Pancreas (tissue), 10 donors: ENCODE data around the gene SDK1. TPM values are rescaled to one million over a fixed set of nuclear protein-coding genes. Genes with fewer than 3 reads are reported as not detected.
A peak's percentile ranks its signal among the peaks of the same experiment; 100 is the strongest.

Experiments used
- ATAC-seq, 4 donors: fragments of 200-7000 bp; cut with Tn5 transposase; one replicate each; pipeline versions ENCODE4 v1.8.0 to v1.9.1; 2020; ENCODE audit warnings: mild to moderate bottlenecking in 4 of 4, moderate library complexity in 4 of 4
- DNase-seq, 6 donors: peaks; one replicate each; pipeline ENCODE4 v3.0.0-alpha.2; 2020
- FAIRE-seq: peaks from 2 replicates; lab custom pipeline; 2012; peaks lifted over from hg19 to GRCh38; lab: Jason Lieb, UNC
- H3K27ac ChIP-seq, 4 donors: fragments of 200-600 bp; sonication (generic); 1 replicate in 3 of 4; 2 replicates in 1 of 4; pipeline versions ENCODE4 v1.5.0 to v1.8.0; 2020
- H3K27me3 ChIP-seq, 4 donors: fragments of 200-600 bp; one replicate each; pipeline ENCODE4 v1.8.0; 2021
- H3K36me3 ChIP-seq, 3 donors: fragments of 200-600 bp; sonication (generic) in 1 of 3; one replicate each; pipeline versions ENCODE4 v1.5.0 to v1.8.0; 2020 to 2021
- H3K4me1 ChIP-seq, 3 donors: fragments of 200-600 bp; one replicate each; pipeline ENCODE4 v1.8.0; 2021
- H3K4me3 ChIP-seq, 4 donors: fragments of 200-600 bp; sonication (generic) in 2 of 4; one replicate each; pipeline versions ENCODE4 v1.5.0 to v1.8.0; 2020 to 2021
- H3K9me3 ChIP-seq, 4 donors: fragments of 200-600 bp; one replicate each; pipeline ENCODE4 v1.8.0; 2021
- CTCF ChIP-seq, 4 donors: fragments of 200-600 bp; sonication (generic) in 3 of 4; IDR thresholded peaks; one replicate each; pipeline versions ENCODE4 v1.5.0 to v1.8.0; 2021; ENCODE audit warnings: antibody characterized with exemption in 4 of 4
- WGBS, 2 donors: extraction: QIAGEN DNeasy Blood & Tissue Kit; methylation state at CpG; one replicate each; pipeline ENCODE4 v1.1.7; 2013; 5-methylcytosine and 5-hydroxymethylcytosine counted together
- intact Hi-C, 3 donors: fragments of 100-400 bp; cut with DNase I; formaldehyde crosslinking; loops; one replicate each; pipeline versions ENCODE4 v1.11.1 to v1.14.2; 2022
- polyA plus RNA-seq, 2 donors: library from polyadenylated mRNA; stranded (reverse); fragments of 200-250 nt; gene quantifications; one replicate each; pipeline ENCODE4 v1.2.3, GENCODE V29; 2013
- total RNA-seq, 6 donors: library from RNA; stranded (reverse); fragmentation: NEBNext Ultra II Directional in 4 of 6; extraction: Animal tissue kit (Norgen Biotek cat#: 25700) in 4 of 6; gene quantifications; one replicate each; pipeline versions ENCODE4 v1.2.1 to v1.2.4, GENCODE V29; 2021 to 2023
- donor health status: healthy with polysubstance abuse.
- donor health status: DM: no; HTN: no; CAD: no; lungs with moderate emphysema.
- donor health status: DM: no; HTN: no; CAD: no.
- donor health status: control.
- donor health status: control.
- donor health status: Bipolar disorder and iron deficiency.
- donor health status: DM: yes; HTN: yes; CAD: no.
- donor health status: DM: no; HTN: no; CAD: no.
- donor health status: DM: no; HTN: no; CAD: no.
- donor health status: DM: yes; HTN: yes; CAD: no.

SDK1 gene
- total and polyA plus RNA-seq, 8 donors, result 10.8 to 30.8 (median 19.8) TPM

GRCh38 chr7:3540456-3541220 is 239.6 kb downstream of the SDK1 start:
- no peaks in the 10 kb centered on the region for H3K9me3 ChIP-seq
- no peaks in the 10 kb centered on the region for H3K4me1 ChIP-seq
- 83 to 88% methylated on average over 5 of the region's 5 CpGs for WGBS, 2 donors
- H3K36me3 ChIP-seq, result no peaks in the 10 kb centered on the region
- FAIRE-seq (no peak), ATAC-seq (no peak), DNase-seq (no peak)
- H3K4me3 ChIP-seq, result no peak overlapping the region
- no peak for TF ChIP-seq CTCF (IDR thresholded peaks at IDR 0.05)
- no peaks in the 10 kb centered on the region for H3K27me3 ChIP-seq
- H3K27ac ChIP-seq, result no peak overlapping the region
- intact Hi-C loops, result no loop called here

GRCh38 chr7:3544202-3544601 is 243.2 kb downstream of the SDK1 start:
- Histone ChIP-seq H3K4me1 (peaks cover 0 to 4% (median 0%) of the 10 kb centered on the region in 3 donors), H3K4me3 (no peak overlapping the region), H3K27me3 (no peaks in the 10 kb centered on the region), H3K36me3 (no peaks in the 10 kb centered on the region), H3K9me3 (no peaks in the 10 kb centered on the region), H3K27ac (no peak overlapping the region)
- intact Hi-C loops, result no loop called here
- no peak for FAIRE-seq
- DNase-seq, result no peak
- 86 to 91% methylated on average over 5 of the region's 5 CpGs for WGBS, 2 donors
- ATAC-seq, result no peak
- no peak for TF ChIP-seq CTCF (IDR thresholded peaks at IDR 0.05)

- DNase-seq, result no peak
- peak in 3 of 4 donors; percentile 36 to 47 (median 43) for ATAC-seq
- intact Hi-C loops, result no loop called here
- Histone ChIP-seq H3K27me3 (no peaks in the 10 kb centered on the region), H3K9me3 (no peaks in the 10 kb centered on the region), H3K4me3 (no peak overlapping the region), H3K4me1 (peaks cover 0 to 29% (median 0%) of the 10 kb centered on the region in 3 donors), H3K27ac (no peak overlapping the region), H3K36me3 (no peaks in the 10 kb centered on the region)
- FAIRE-seq, result no peak
- TF ChIP-seq CTCF (IDR thresholded peaks at IDR 0.05), result no peak
- WGBS, 2 donors, result 48 to 55% methylated on average over 4 of the region's 4 CpGs
Observed at GRCh38 chr7:3548815-3549214, 247.8 kb downstream of the SDK1 start.

GRCh38 chr7:3549601-3550000 is 248.5 kb downstream of the SDK1 start:
- Histone ChIP-seq H3K9me3 (no peaks in the 10 kb centered on the region), H3K27me3 (no peaks in the 10 kb centered on the region), H3K36me3 (no peaks in the 10 kb centered on the region), H3K4me1 (peaks cover 0 to 29% (median 0%) of the 10 kb centered on the region in 3 donors), H3K27ac (peak overlapping the region in 2 of 4 donors; percentile 6 to 8), H3K4me3 (peak overlapping the region in 1 of 4 donors; percentile 2)
- FAIRE-seq (no peak), ATAC-seq (peak; percentile 48 to 72 (median 62)), DNase-seq (no peak)
- 18 to 20% methylated on average over 2 of the region's 2 CpGs for WGBS, 2 donors
- intact Hi-C loops, result no loop called here
- TF ChIP-seq CTCF (IDR thresholded peaks at IDR 0.05), result no peak

- FAIRE-seq (no peak), ATAC-seq (peak in 1 of 4 donors; percentile 25), DNase-seq (no peak)
- Histone ChIP-seq H3K27ac (no peak overlapping the region), H3K9me3 (no peaks in the 10 kb centered on the region), H3K36me3 (no peaks in the 10 kb centered on the region), H3K4me3 (no peak overlapping the region), H3K27me3 (no peaks in the 10 kb centered on the region), H3K4me1 (peaks cover 0 to 29% (median 0%) of the 10 kb centered on the region in 3 donors)
- intact Hi-C loops, result no loop called here
- TF ChIP-seq CTCF (IDR thresholded peaks at IDR 0.05), result no peak
- 89 to 91% methylated on average over 6 of the region's 6 CpGs for WGBS, 2 donors
Observed at GRCh38 chr7:3551536-3551935, 250.5 kb downstream of the SDK1 start.
